Loucy (cell line): ENCODE measurements around the gene FOXO3.

ENCODE experiments used
- H2AFZ ChIP-seq: fragments of 200-600 bp; sonication (generic); 2 replicates; pipeline ENCODE4 v1.6.0; 2016; ENCODE audit warnings: antibody characterized with exemption, mild to moderate bottlenecking, low read length, moderate library complexity
- H3F3A ChIP-seq: fragments of 200-600 bp; 2 replicates; pipeline ENCODE4 v1.6.0; 2016; ENCODE audit warnings: antibody characterized with exemption, low read depth, mild to moderate bottlenecking
- H3K27me3 ChIP-seq: fragments of 200-600 bp; sonication (generic); 2 replicates; pipeline ENCODE4 v1.6.1; 2014; ENCODE audit warnings: low read length, mild to moderate bottlenecking; ENCODE audit not compliant: insufficient read depth, poor library complexity, severe bottlenecking
- H3K36me3 ChIP-seq: fragments of 200-600 bp; sonication (generic); 2 replicates; pipeline ENCODE4 v1.6.1; 2016; ENCODE audit warnings: low read length; ENCODE audit not compliant: insufficient read depth
- H3K4me1 ChIP-seq: fragments of 200-600 bp; sonication (generic); 2 replicates; pipeline ENCODE4 v1.5.1; 2014; ENCODE audit warnings: low read length, mild to moderate bottlenecking; ENCODE audit not compliant: insufficient read depth, poor library complexity, severe bottlenecking
- H3K4me2 ChIP-seq: fragments of 200-600 bp; sonication (generic); 2 replicates; pipeline ENCODE4 v1.6.0; 2014; ENCODE audit warnings: antibody characterized with exemption, low read length, low read depth, mild to moderate bottlenecking; ENCODE audit not compliant: poor library complexity, severe bottlenecking
- H3K4me3 ChIP-seq: fragments of 200-600 bp; sonication (generic); 2 replicates; pipeline ENCODE4 v1.5.1; 2014; ENCODE audit warnings: low read length, mild to moderate bottlenecking, mixed read lengths; ENCODE audit not compliant: poor library complexity, severe bottlenecking
- H3K79me2 ChIP-seq: fragments of 200-600 bp; sonication (generic); 2 replicates; pipeline ENCODE4 v1.6.1; 2014; ENCODE audit warnings: low read length; ENCODE audit not compliant: insufficient read depth
- H3K9ac ChIP-seq: fragments of 200-600 bp; sonication (generic); 2 replicates; pipeline ENCODE4 v1.6.0; 2014; ENCODE audit warnings: mild to moderate bottlenecking, low read depth, low read length, moderate library complexity; ENCODE audit not compliant: poor library complexity, severe bottlenecking
- H3K9me2 ChIP-seq: fragments of 200-600 bp; sonication (generic); replicated peaks from 2 replicates; pipeline ENCODE4 v1.6.1; 2016; ENCODE audit warnings: low read depth, low read length, mixed read lengths
- H3K9me3 ChIP-seq: fragments of 200-600 bp; sonication (generic); 2 replicates; pipeline ENCODE4 v1.6.1; 2014; ENCODE audit warnings: mild to moderate bottlenecking, antibody characterized with exemption, low read length, low read depth; ENCODE audit not compliant: insufficient read depth
- H4K20me1 ChIP-seq: fragments of 200-600 bp; sonication (generic); 2 replicates; pipeline ENCODE4 v1.6.0; 2014; ENCODE audit warnings: antibody characterized with exemption, low read length, mild to moderate bottlenecking; ENCODE audit not compliant: insufficient read depth, poor library complexity, severe bottlenecking
- EZH2phosphoT487 ChIP-seq: fragments of 200-600 bp; IDR thresholded peaks from 2 replicates; pipeline ENCODE4 v1.6.1; 2018; ENCODE audit warnings: antibody characterized with exemption, mild to moderate bottlenecking, moderate library complexity, borderline replicate concordance
- TF ChIP-seq, protein P1 (sequence below): fragments of 200-600 bp; sonication (generic); conservative IDR thresholded peaks from 2 replicates; pipeline ENCODE4 v1.5.1; 2014; ENCODE audit warnings: mild to moderate bottlenecking, antibody characterized with exemption, low read length

FOXO3 gene

DNA sequence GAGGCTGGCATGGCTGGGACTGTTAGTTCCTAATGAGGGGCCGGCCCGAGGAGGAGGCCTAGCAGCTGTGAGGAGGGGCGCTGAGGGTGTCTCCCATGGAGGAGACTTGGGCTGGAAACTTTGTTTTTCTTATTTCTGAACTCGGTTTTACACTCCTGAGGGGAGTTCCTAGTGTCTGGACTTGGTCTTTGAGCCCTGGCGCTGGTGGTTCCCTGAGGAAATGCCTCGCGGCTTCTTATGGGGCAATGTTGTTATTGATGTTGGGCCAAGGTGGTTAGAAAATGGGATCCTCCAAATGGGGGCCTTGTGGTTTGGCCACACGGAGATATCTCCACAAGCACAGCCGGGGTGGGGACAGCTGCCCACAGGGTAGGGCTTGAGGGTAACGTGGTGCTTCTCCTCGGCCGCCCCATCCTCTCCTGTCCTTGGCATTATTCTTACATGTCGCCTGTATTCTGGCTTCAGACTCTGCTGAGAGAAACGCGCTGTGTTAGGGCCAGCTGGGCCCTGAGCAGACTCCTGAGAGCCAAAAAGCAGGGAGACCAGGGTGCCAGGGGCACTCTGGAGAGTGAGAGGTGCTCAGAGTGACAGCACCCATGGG is 136.9 kb downstream of the FOXO3 start:
- no peaks in the 10 kb centered on the region for H3K27me3 ChIP-seq
- H3K4me1 ChIP-seq, result peaks cover 7% of the 10 kb centered on the region
- H3K9me3 ChIP-seq, result peaks cover 12% of the 10 kb centered on the region; the same call in 1 of the 2 replicates
- no peak overlapping the region for H3K9ac ChIP-seq
- TF ChIP-seq, protein P1, sequence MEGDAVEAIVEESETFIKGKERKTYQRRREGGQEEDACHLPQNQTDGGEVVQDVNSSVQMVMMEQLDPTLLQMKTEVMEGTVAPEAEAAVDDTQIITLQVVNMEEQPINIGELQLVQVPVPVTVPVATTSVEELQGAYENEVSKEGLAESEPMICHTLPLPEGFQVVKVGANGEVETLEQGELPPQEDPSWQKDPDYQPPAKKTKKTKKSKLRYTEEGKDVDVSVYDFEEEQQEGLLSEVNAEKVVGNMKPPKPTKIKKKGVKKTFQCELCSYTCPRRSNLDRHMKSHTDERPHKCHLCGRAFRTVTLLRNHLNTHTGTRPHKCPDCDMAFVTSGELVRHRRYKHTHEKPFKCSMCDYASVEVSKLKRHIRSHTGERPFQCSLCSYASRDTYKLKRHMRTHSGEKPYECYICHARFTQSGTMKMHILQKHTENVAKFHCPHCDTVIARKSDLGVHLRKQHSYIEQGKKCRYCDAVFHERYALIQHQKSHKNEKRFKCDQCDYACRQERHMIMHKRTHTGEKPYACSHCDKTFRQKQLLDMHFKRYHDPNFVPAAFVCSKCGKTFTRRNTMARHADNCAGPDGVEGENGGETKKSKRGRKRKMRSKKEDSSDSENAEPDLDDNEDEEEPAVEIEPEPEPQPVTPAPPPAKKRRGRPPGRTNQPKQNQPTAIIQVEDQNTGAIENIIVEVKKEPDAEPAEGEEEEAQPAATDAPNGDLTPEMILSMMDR, result no peak
- H4K20me1 ChIP-seq, result no peaks in the 10 kb centered on the region
- no peaks in the 10 kb centered on the region for H3F3A ChIP-seq
- no peak overlapping the region for H3K4me3 ChIP-seq
- no peaks in the 10 kb centered on the region for H3K79me2 ChIP-seq
- no peak overlapping the region for H2AFZ ChIP-seq
- no peak overlapping the region for H3K4me2 ChIP-seq
- no peaks in the 10 kb centered on the region for H3K36me3 ChIP-seq
- H3K9me2 ChIP-seq, result no peaks in the 10 kb centered on the region

DNA sequence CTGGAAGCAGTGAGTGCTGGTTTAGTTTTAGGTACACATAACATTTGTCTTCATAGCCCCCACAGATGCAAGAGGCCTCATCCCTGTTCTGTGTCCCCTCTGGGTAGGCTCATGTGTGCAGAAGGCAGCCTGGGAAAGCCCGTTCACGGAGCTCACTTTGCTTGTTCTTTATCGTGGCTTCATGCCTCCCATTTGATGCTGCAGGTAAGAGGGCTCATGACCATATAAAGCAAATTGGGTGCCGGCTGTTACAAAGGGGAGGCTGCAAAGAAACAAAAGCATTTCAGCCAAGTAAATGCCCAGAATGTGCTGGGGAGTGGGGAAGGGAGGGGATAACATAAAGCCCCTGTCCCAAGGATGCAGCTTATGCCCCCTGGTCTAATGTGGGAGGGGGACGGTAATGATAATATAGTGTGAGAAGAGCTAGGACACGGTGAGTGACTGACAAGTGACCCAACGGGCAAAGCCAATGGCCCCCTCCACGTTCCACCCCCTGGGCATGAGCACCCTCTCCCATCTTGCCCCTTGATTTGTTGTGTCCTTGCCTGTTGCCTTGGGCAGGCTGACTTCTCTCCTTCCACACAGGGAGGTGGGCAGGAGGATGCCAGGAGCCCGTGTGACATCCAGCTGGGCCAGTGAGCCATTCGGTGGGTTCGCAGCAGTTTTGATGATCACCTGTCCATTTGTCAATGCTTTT is 138.0 kb downstream of the FOXO3 start:
- H3K4me3 ChIP-seq, result no peak overlapping the region

DNA sequence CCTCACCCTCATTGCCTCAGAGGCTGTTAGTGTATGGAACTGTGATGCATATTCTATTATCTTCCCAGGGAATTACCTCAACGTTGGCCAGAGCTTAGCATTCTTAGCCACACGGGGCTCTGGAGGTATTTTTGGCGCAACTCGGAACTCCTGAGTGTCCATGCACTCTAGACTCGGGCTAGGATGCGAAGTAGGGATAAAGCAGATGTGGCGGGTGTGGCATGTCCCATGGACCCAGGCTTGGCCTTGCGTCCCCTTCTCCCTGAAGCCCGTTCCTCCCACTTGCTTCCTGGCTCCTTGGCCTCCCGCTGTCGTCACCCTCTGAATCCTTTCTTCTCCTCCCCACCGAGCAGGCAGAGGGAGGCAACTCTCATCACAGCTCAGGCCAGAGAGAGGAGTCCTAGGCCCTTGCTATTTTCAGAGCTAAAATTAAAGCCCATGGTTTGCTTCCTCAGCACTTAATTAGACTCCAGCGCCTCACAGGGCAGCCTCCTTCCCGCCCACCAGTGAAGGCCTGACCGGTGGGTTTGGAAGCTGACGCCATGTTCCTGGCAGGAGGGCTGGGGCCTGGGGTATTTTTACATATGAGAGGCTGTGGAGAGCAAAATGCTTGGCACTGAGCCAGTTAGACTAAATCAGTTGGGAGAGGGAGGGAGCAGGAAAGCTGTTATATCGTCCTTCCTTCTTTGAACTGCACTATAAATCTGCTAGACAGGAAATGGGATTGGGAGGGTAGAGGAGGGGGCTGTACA is 138.7 kb downstream of the FOXO3 start:
- H3K9ac ChIP-seq, result no peak overlapping the region
- H4K20me1 ChIP-seq, result no peaks in the 10 kb centered on the region
- H2AFZ ChIP-seq, result no peak overlapping the region
- no peaks in the 10 kb centered on the region for H3K9me2 ChIP-seq
- H3K4me2 ChIP-seq, result no peak overlapping the region
- no peaks in the 10 kb centered on the region for H3F3A ChIP-seq
- peaks cover 7% of the 10 kb centered on the region for H3K4me1 ChIP-seq
- no peaks in the 10 kb centered on the region for H3K36me3 ChIP-seq
- H3K27me3 ChIP-seq, result no peaks in the 10 kb centered on the region
- H3K4me3 ChIP-seq, result no peak overlapping the region
- no peaks in the 10 kb centered on the region for H3K79me2 ChIP-seq
- H3K9me3 ChIP-seq, result peaks cover 20% of the 10 kb centered on the region; the same call in 1 of the 2 replicates
- TF ChIP-seq EZH2phosphoT487, result no peak
- TF ChIP-seq, protein P1, result no peak

More for the DNA sequence above, 138.0 kb downstream of the FOXO3 start:
- Histone ChIP-seq H3K4me2 (no peak overlapping the region), H3K79me2 (no peaks in the 10 kb centered on the region), H3K9ac (no peak overlapping the region), H3K9me3 (peaks cover 20% of the 10 kb centered on the region; the same call in 1 of the 2 replicates), H3K4me1 (peaks cover 7% of the 10 kb centered on the region), H3K36me3 (no peaks in the 10 kb centered on the region), H3K27me3 (no peaks in the 10 kb centered on the region), H2AFZ (no peak overlapping the region), H3K9me2 (no peaks in the 10 kb centered on the region), H4K20me1 (no peaks in the 10 kb centered on the region), H3F3A (no peaks in the 10 kb centered on the region)
- TF ChIP-seq, protein P1, result no peak
- no peak for TF ChIP-seq EZH2phosphoT487
